Large intestine (tissue), 3 donors: ENCODE results near the gene MEIOSIN. TPM values are rescaled to one million over a fixed set of nuclear protein-coding genes. Genes with fewer than 3 reads are reported as not detected.
"Not testable (repeated sequence)": the region's sequence is repeated elsewhere in the genome, so short reads cannot be mapped to it uniquely, and the experiment has no call there.

Source experiments
- DNase-seq, 2 donors: peaks; one replicate each; pipeline versions ENCODE4 v3.0.0 to v3.0.0-alpha.2; 2013
- H3K27ac ChIP-seq: one replicate; pipeline ENCODE4 v1.5.1; 2013; ENCODE audit warnings: low read length
- H3K27me3 ChIP-seq: 2 replicates; pipeline ENCODE4 v1.6.1; 2013; ENCODE audit warnings: low read length; ENCODE audit not compliant: control insufficient read depth, insufficient read depth
- H3K36me3 ChIP-seq: 2 replicates; pipeline ENCODE4 v1.6.1; 2013; ENCODE audit warnings: low read length; ENCODE audit not compliant: control insufficient read depth, insufficient read depth
- H3K4me1 ChIP-seq: one replicate; pipeline ENCODE4 v1.6.1; 2013; ENCODE audit warnings: low read length; ENCODE audit not compliant: control insufficient read depth, insufficient read depth
- H3K4me3 ChIP-seq: one replicate; pipeline ENCODE4 v1.5.1; 2013; ENCODE audit warnings: low read length
- H3K9me3 ChIP-seq: one replicate; pipeline ENCODE4 v1.6.1; 2013; ENCODE audit warnings: mild to moderate bottlenecking, low read depth, low read length, moderate library complexity; ENCODE audit not compliant: control insufficient read depth
- WGBS: methylation state at CpG from one replicate; pipeline ENCODE4 v1.1.5; 2013; ENCODE audit warnings: low lambda C conversion rate; ENCODE audit not compliant: insufficient coverage; 5-methylcytosine and 5-hydroxymethylcytosine counted together
- polyA plus RNA-seq: library from polyadenylated mRNA; unstranded; fragments of 120-200 nt; gene quantifications from one replicate; pipeline ENCODE4 v1.2.1, GENCODE V29; 2013

Gene MEIOSIN
- polyA plus RNA-seq, 1 donor: not detected

GRCh38 chr19:45791744-45792469, 58.7 kb downstream of the MEIOSIN start:
- Histone ChIP-seq H3K27ac (no peak overlapping the region), H3K9me3 (no peaks in the 10 kb centered on the region), H3K4me1 (peaks cover 6% of the 10 kb centered on the region), H3K36me3 (peaks cover 30% of the 10 kb centered on the region), H3K27me3 (no peaks in the 10 kb centered on the region), H3K4me3 (peak overlapping the region; percentile 77)
- 60% methylated on average over 1 of the region's 31 CpGs for WGBS
- DNase-seq: no peak

- H3K9me3 ChIP-seq: no peaks in the 10 kb centered on the region
- no peaks in the 10 kb centered on the region for H3K27me3 ChIP-seq
- no CpG with 5 or more reads among the region's 86 CpGs for WGBS
- peak within 1 kb of the TSS; percentile 77 for H3K4me3 ChIP-seq
- H3K4me1 ChIP-seq: peaks cover 6% of the 10 kb centered on the region
- no peak within 1 kb of the TSS for H3K27ac ChIP-seq
- peaks cover 24% of the 10 kb centered on the region for H3K36me3 ChIP-seq
- DNase-seq: peak; percentile 98
These were observed 59.4 kb downstream of the MEIOSIN start, which contains the start of gene DMWD for GRCh38 chr19:45792470-45793177. TSS of gene DMWD (minus strand) at chr19:45792845. CDS start at chr19:45792756, 89 bp downstream.

- DNase-seq: no peak
- H3K4me1 ChIP-seq: peaks cover 6% of the 10 kb centered on the region
- H3K9me3 ChIP-seq: no peaks in the 10 kb centered on the region
- 40% methylated on average over 1 of the region's 3 CpGs for WGBS
- no peak overlapping the region for H3K27ac ChIP-seq
- H3K36me3 ChIP-seq: peaks cover 21% of the 10 kb centered on the region
- no peak overlapping the region for H3K4me3 ChIP-seq
- no peaks in the 10 kb centered on the region for H3K27me3 ChIP-seq
These were observed 59.9 kb downstream of the MEIOSIN start for GRCh38 chr19:45793178-45793564.

- DNase-seq: no peak
- Histone ChIP-seq H3K9me3 (no peaks in the 10 kb centered on the region), H3K4me3 (no peak overlapping the region), H3K4me1 (peaks cover 6% of the 10 kb centered on the region), H3K27ac (no peak overlapping the region), H3K36me3 (peaks cover 15% of the 10 kb centered on the region), H3K27me3 (no peaks in the 10 kb centered on the region)
- WGBS: no CpG with 5 or more reads among the region's 6 CpGs
These were observed 60.6 kb downstream of the MEIOSIN start for GRCh38 chr19:45793876-45794275.

- H3K4me3 ChIP-seq: no peak overlapping the region
- H3K9me3 ChIP-seq: no peaks in the 10 kb centered on the region
- peaks cover 7% of the 10 kb centered on the region for H3K36me3 ChIP-seq
- no peak for DNase-seq
- H3K4me1 ChIP-seq: peaks cover 6% of the 10 kb centered on the region
- no CpG with 5 or more reads among the region's 2 CpGs for WGBS
- H3K27me3 ChIP-seq: no peaks in the 10 kb centered on the region
- H3K27ac ChIP-seq: no peak overlapping the region
These were observed 61.4 kb downstream of the MEIOSIN start for GRCh38 chr19:45794627-45795026.

- Histone ChIP-seq H3K27ac (no peak overlapping the region), H3K27me3 (no peaks in the 10 kb centered on the region), H3K9me3 (no peaks in the 10 kb centered on the region), H3K4me3 (no peak overlapping the region), H3K4me1 (no peaks in the 10 kb centered on the region), H3K36me3 (no peaks in the 10 kb centered on the region)
- 20% methylated on average over 1 of the region's 10 CpGs for WGBS
- DNase-seq: peak; percentile 46 to 54
These were observed 65.8 kb downstream of the MEIOSIN start for GRCh38 chr19:45798995-45799517.

- H3K36me3 ChIP-seq, H3K4me3 ChIP-seq, DNase-seq, H3K27me3 ChIP-seq, H3K9me3 ChIP-seq, H3K27ac ChIP-seq, H3K4me1 ChIP-seq: not testable (repeated sequence)
- no CpG with 5 or more reads among the region's 5 CpGs for WGBS
These were observed 66.3 kb downstream of the MEIOSIN start for GRCh38 chr19:45799541-45799940.

- no CpG with 5 or more reads among the region's 8 CpGs for WGBS
- Histone ChIP-seq H3K9me3 (peaks cover 7% of the 10 kb centered on the region), H3K4me1 (no peaks in the 10 kb centered on the region), H3K27ac (no peak overlapping the region), H3K36me3 (no peaks in the 10 kb centered on the region), H3K4me3 (no peak overlapping the region), H3K27me3 (no peaks in the 10 kb centered on the region)
- no peak for DNase-seq
These were observed 66.9 kb downstream of the MEIOSIN start for GRCh38 chr19:45800070-45800553.

- Histone ChIP-seq H3K4me1 (no peaks in the 10 kb centered on the region), H3K27me3 (no peaks in the 10 kb centered on the region), H3K27ac (no peak overlapping the region), H3K4me3 (no peak overlapping the region), H3K9me3 (peaks cover 7% of the 10 kb centered on the region), H3K36me3 (no peaks in the 10 kb centered on the region)
- WGBS: no CpG with 5 or more reads among the region's 7 CpGs
- DNase-seq: no peak
These were observed 68.5 kb downstream of the MEIOSIN start for GRCh38 chr19:45801603-45802175.

GRCh38 chr19:45804140-45804958, 71.1 kb downstream of the MEIOSIN start:
- Histone ChIP-seq H3K4me3 (no peak overlapping the region), H3K9me3 (peaks cover 7% of the 10 kb centered on the region), H3K27ac (no peak overlapping the region), H3K36me3 (no peaks in the 10 kb centered on the region), H3K4me1 (no peaks in the 10 kb centered on the region), H3K27me3 (no peaks in the 10 kb centered on the region)
- DNase-seq: no peak
- WGBS: no CpG with 5 or more reads among the region's 57 CpGs
